HFF-Myc (cell line): Measurements from ENCODE around the gene C3orf18.
A peak's percentile ranks its signal among the peaks of the same experiment; 100 is the strongest.

Source experiments
- DNase-seq: peaks from one replicate; pipeline ENCODE4 v3.0.0-alpha.2; 2011; ENCODE audit warnings: low read depth; ENCODE audit errors: extremely low read depth
- H3K4me3 ChIP-seq: replicated peaks from 2 replicates; pipeline ENCODE4 v1.5.1; 2011; ENCODE audit warnings: low read depth, mild to moderate bottlenecking, control low read depth, low read length
- CTCF ChIP-seq: IDR thresholded peaks from 2 replicates; pipeline ENCODE4 v1.5.1; 2012; ENCODE audit warnings: mild to moderate bottlenecking, low read depth, low read length, control low read depth; ENCODE audit errors: missing control alignments

C3orf18 gene

GRCh38 chr3:50577348-50577747, 9.8 kb upstream of the C3orf18 start:
- H3K4me3 ChIP-seq: no peak overlapping the region
- no peak for TF ChIP-seq CTCF
- no peak for DNase-seq

GRCh38 chr3:50575372-50575771, 7.8 kb upstream of the C3orf18 start:
- no peak overlapping the region for H3K4me3 ChIP-seq
- TF ChIP-seq CTCF: no peak
- DNase-seq: no peak

GRCh38 chr3:50574444-50574831, 6.9 kb upstream of the C3orf18 start:
- no peak overlapping the region for H3K4me3 ChIP-seq
- no peak for DNase-seq
- no peak for TF ChIP-seq CTCF

- no peak overlapping the region for H3K4me3 ChIP-seq
- DNase-seq: no peak
Observed at GRCh38 chr3:50573566-50574443, 6.3 kb upstream of the C3orf18 start.

GRCh38 chr3:50572801-50573371, 5.3 kb upstream of the C3orf18 start:
- no peak for DNase-seq
- H3K4me3 ChIP-seq: no peak overlapping the region
- no peak for TF ChIP-seq CTCF

More at GRCh38 chr3:50573566-50574443, 6.3 kb upstream of the C3orf18 start:
- TF ChIP-seq CTCF: no peak

DNA sequence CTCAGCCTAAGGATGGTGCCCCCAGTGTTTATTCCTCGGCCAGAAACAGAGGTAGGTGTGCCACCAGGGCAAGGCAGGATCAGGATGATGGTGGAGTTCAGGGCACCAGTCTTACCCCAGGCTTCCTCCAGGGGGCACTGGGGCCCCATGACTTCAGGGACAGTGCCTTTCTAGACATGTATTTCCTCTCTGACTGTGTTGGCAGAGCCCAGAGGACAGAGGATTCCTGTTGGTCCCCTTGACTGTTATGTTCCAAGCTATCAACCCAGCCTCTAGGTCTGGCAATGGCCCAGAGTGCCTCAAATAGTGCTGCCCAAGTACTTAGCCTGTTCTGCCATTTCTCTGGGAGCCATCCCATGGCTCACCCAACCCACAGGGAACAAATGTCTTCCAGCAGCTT, 4.6 kb upstream of the C3orf18 start:
- peak; percentile 33 for DNase-seq
- peak; percentile 89 for TF ChIP-seq CTCF
- H3K4me3 ChIP-seq: no peak overlapping the region

GRCh38 chr3:50571486-50571885, 3.9 kb upstream of the C3orf18 start:
- DNase-seq: no peak
- no peak overlapping the region for H3K4me3 ChIP-seq
- no peak for TF ChIP-seq CTCF
